ENCODE results near the gene CDH22.

Gene CDH22

DNA sequence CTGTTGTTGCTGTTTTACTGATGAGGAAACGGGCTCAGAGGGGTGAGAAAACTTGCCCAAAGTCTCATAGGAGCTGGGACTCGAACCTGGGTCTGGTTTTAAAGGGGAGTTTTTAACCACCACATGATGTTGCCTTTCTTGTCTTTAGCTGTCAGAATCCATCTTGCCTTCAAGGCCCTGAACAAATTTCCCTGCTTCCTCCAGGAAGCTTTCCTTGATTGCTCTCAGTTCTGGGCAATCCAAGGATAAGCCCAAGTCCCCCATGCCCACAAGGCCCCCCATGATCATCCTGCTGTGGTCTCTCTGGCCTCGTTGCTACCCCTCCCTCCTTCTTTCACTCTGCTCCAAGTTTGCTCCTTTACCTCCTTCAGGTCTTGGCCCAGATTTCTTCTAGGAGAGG lies 116.7 kb downstream of the CDH22 start:
- H3K27ac ChIP-seq: no peak overlapping the region
- TF ChIP-seq, protein P1, sequence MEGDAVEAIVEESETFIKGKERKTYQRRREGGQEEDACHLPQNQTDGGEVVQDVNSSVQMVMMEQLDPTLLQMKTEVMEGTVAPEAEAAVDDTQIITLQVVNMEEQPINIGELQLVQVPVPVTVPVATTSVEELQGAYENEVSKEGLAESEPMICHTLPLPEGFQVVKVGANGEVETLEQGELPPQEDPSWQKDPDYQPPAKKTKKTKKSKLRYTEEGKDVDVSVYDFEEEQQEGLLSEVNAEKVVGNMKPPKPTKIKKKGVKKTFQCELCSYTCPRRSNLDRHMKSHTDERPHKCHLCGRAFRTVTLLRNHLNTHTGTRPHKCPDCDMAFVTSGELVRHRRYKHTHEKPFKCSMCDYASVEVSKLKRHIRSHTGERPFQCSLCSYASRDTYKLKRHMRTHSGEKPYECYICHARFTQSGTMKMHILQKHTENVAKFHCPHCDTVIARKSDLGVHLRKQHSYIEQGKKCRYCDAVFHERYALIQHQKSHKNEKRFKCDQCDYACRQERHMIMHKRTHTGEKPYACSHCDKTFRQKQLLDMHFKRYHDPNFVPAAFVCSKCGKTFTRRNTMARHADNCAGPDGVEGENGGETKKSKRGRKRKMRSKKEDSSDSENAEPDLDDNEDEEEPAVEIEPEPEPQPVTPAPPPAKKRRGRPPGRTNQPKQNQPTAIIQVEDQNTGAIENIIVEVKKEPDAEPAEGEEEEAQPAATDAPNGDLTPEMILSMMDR (conservative IDR thresholded peaks at IDR 0.05): no peak
- TF ChIP-seq ZFX (IDR thresholded peaks at IDR 0.05): no peak

GRCh38 chr20:46191168-46191540 lies 117.1 kb downstream of the CDH22 start:
- no peak for TF ChIP-seq ZFX (IDR thresholded peaks at IDR 0.05)
- TF ChIP-seq, protein P1 (conservative IDR thresholded peaks at IDR 0.05): no peak
- no peak overlapping the region for H3K27ac ChIP-seq

GRCh38 chr20:46190478-46191167 lies 117.7 kb downstream of the CDH22 start:
- TF ChIP-seq, protein P1 (conservative IDR thresholded peaks at IDR 0.05): no peak
- no peak for TF ChIP-seq ZFX (IDR thresholded peaks at IDR 0.05)
- no peak overlapping the region for H3K27ac ChIP-seq

DNA sequence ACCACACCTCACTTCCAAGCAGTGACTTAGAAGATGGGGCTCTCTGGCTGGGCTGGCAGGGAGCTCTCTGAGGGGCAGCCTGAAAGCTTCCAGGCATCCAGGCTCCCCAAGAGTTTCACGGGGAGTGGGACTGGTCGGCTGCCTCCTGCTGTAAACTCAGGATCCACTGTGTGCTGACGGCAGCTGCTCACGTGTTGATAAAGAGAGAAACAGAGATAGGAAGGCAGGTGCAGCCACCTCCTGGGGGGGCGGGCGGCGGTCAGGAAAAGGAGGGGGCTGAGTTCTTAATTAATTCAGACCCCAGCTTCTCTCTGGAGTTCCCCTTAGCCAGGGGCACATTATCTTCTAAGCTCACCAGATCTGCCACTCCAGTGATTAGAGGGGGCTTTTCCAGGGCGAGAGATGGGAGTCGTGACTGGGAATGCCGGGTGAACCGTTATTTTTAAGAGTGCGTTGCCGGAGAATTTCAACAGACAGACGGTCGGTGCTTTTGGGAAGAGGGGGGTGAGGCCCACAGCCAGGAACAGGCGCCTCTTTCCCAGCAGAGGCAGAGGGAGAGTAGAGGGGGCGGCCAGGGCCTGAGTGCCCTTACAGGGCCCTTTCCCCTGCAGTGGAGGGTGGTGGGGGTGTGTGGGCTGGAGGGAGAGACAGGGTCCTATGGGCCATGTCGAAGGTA lies 119.3 kb downstream of the CDH22 start:
- TF ChIP-seq ZFX (IDR thresholded peaks at IDR 0.05): no peak
- TF ChIP-seq, protein P1 (conservative IDR thresholded peaks at IDR 0.05): no peak
- no peak overlapping the region for H3K27ac ChIP-seq

GRCh38 chr20:46186210-46186609 lies 122.1 kb downstream of the CDH22 start:
- TF ChIP-seq, protein P1 (conservative IDR thresholded peaks at IDR 0.05): no peak
- TF ChIP-seq ZFX (IDR thresholded peaks at IDR 0.05): no peak
- H3K27ac ChIP-seq: no peak overlapping the region

DNA sequence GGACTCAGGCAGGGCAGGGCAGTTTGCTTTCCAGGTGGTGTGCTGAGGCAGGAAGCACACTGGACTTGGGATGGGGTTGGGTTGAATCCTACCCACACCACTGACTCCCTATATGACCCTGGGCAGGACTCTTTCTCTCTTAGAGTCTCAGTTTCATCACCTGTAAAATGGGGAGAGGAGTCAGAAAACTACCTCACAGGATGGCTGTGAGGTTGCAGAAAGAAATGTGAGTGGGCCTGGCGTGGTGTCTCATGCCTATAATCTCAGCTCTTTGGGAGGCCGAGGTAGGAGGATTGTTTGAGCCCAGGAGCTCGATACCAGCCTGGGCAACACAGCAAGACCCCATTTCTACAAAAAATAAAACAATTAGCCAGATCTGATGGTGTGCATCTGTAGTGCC lies 122.9 kb downstream of the CDH22 start:
- H3K27ac ChIP-seq: no peak overlapping the region
- TF ChIP-seq, protein P1 (conservative IDR thresholded peaks at IDR 0.05): no peak

- no peak overlapping the region for H3K27ac ChIP-seq
- TF ChIP-seq, protein P1 (conservative IDR thresholded peaks at IDR 0.05): no peak
- no peak for TF ChIP-seq ZFX (IDR thresholded peaks at IDR 0.05)
Measured at GRCh38 chr20:46183768-46184167, 124.5 kb downstream of the CDH22 start.

Measured in C4-2B (cell line).